GM18951 (cell line): ENCODE measurements around the gene SIK2.

Experiments
- POLR2A ChIP-seq: IDR thresholded peaks from 4 replicates; pipeline ENCODE4 v1.6.1; 2011; ENCODE audit warnings: mild to moderate bottlenecking; ENCODE audit not compliant: insufficient read length, insufficient read depth; ENCODE audit errors: extremely low read depth
- in situ Hi-C: fragments of 300-500 bp; cut with MboI; formaldehyde crosslinking; loops from one replicate; pipeline ENCODE4 v1.12.0; 2022; ENCODE audit warnings: low sequenced_read_pairs, mixed read lengths, inconsistent platforms; ENCODE audit not compliant: unreplicated experiment

Gene SIK2

DNA sequence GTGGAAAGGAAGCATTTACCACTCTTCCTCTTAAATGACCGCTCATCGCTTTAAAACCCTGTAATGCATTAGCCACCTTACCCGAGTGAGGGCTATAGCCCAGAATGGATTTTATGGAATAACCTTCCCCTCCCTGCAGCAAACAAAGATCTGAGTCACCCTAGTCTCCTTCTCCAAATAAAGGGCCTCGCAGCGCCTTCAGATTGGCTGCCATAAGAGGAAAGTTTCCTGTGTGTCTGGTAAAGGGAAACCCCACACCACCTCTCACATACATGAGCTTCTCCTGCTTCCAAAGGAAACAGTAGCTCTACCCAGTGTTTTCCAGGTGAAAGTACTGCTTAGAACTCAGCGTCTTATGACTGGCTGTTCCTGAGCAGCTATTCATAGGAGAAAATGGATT, 116.2 kb downstream of the SIK2 start:
- in situ Hi-C loops, result no loop called here

DNA sequence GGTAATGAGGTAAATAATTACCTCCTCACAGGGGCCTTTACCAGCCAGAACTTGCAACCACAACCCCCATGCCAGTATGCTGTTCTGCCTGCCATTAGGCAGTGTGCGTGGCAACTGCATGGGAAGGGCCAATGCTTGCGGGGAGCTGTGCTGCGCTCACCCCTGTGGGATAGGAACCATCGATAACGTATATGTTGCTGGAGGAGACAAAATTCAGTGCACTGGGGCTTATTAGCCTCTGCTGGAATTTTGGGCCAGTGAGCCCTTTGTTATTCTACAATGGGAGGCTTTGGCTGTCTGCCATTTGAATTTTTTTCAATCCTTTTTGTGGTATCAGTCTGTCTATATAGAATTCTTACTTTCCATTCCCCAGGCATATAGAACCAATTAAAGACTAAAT, 116.6 kb downstream of the SIK2 start:
- in situ Hi-C loops, result no loop called here
- TF ChIP-seq POLR2A, result no peak

More for the DNA sequence above, 116.2 kb downstream of the SIK2 start:
- TF ChIP-seq POLR2A, result no peak

DNA sequence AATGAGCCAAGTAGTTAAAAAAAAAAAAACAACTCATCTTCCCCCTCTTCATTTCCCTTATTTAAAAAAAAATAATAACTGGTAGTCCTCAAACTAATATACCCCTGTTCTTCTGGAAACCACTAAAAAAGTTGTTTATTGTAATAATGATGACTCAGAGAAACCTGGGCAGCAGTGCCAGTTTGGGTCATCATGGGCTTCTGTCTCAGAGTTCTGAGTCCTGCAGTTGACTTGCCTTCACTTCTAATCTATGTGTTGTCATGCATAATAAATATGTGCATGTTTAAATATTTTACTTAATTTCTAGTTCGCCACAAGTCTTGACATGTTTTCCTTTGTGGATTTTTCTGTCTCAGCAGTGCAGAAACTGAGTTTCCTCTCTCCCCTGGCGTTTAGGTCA, 117.1 kb downstream of the SIK2 start:
- no peak for TF ChIP-seq POLR2A
- in situ Hi-C loops, result no loop called here

DNA sequence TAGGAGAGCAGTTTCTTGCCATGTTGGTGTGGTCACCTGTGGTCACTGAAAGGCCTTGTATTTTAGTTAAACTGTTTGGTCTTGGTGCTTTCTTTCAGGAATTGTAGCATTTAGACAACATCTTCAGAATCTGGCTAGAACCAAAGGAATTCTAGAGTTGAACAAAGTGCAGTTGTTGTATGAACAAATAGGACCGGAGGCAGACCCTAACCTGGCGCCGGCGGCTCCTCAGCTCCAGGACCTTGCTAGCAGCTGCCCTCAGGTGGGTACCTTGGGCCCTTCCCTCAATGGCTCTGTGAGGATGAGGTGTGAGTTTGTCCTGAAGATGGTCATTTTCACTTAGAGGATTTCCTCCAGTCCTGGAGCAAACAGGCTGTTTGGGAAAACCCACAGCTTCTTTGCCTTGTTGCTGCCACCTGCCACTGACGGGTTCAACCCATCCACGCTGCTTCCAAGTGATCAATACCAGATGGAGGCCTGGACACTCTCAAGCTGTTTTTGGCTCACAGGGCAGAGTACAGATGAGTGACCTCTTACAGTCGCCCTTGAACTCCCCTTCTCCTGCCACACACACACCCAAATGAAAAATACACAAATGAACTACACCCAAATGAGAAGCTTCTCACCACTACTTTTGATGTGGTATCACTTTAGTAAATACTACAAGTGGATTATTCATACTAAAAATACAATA, 118.7 kb downstream of the SIK2 start:
- TF ChIP-seq POLR2A, result no peak
- in situ Hi-C loops, result no loop called here

DNA sequence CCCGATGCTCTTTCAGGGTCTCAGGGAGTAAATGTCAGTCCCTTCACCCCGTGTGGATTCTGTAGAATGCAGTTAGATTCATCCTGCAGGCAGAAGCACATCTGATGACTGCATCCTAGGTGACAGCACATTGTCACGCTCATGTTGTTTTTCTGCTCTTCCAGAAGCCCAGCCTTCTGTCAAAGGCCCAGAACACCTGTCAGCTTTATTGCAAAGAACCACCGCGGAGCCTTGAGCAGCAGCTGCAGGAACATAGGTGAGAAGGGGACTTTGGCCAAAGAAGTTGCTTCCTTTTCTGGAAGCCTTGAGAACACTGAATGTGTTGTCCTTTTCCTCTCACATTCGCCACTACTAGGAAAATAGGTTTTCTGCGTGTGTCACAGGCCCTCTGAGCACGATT, 120.3 kb downstream of the SIK2 start:
- in situ Hi-C loops, result no loop called here
- no peak for TF ChIP-seq POLR2A

DNA sequence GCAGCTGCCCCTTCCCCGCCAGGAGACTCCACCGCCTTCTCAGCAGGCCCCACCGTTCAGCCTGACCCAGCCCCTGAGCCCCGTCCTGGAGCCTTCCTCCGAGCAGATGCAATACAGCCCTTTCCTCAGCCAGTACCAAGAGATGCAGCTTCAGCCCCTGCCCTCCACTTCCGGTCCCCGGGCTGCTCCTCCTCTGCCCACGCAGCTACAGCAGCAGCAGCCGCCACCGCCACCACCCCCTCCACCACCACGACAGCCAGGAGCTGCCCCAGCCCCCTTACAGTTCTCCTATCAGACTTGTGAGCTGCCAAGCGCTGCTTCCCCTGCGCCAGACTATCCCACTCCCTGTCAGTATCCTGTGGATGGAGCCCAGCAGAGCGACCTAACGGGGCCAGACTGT, 121.3 kb downstream of the SIK2 start:
- no peak for TF ChIP-seq POLR2A
- in situ Hi-C loops, result no loop called here

DNA sequence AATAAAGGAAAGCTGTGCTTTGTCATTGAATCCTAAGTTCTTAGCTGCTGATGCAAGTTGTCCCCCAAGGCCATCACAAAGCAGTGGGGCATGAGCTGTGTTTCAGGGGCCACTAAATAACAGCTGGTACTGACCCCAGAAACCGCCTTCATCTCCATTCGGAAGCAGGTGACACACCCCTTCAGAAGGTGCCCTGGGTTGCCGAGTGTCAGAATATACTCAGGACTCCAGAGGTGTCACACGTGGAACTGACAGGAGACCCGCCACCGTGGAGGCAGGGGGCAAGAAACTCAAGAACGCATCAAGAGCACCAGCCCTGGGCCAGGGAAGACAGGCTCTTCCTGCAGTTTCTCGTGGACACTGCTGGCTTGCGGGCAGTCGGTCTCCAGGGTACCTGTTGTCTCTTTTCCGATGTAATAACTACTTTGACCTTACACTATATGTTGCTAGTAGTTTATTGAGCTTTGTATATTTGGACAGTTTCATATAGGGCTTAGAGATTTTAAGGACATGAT, 122.4 kb downstream of the SIK2 start:
- no peak for TF ChIP-seq POLR2A
- in situ Hi-C loops, result no loop called here

DNA sequence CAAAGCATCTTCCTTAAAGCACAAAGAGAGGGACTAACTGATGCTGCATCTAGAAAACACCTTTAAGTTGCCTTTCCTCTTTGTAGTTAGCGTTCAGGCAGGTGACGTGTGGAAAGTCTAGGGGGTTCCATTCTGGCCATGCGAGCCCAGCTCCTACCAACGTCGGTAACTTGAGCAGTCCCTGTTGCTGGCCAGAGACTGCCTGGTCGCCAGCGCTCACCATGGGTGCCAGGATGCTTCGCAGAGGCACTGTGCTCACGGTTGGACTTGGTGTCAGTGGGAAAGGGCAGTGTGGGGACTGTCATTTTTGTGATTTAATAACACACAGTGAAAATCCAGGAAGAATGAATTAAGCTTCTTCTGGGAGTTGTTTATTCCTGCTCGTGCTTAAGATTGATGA, 123.4 kb downstream of the SIK2 start:
- in situ Hi-C loops, result no loop called here
- no peak for TF ChIP-seq POLR2A

DNA sequence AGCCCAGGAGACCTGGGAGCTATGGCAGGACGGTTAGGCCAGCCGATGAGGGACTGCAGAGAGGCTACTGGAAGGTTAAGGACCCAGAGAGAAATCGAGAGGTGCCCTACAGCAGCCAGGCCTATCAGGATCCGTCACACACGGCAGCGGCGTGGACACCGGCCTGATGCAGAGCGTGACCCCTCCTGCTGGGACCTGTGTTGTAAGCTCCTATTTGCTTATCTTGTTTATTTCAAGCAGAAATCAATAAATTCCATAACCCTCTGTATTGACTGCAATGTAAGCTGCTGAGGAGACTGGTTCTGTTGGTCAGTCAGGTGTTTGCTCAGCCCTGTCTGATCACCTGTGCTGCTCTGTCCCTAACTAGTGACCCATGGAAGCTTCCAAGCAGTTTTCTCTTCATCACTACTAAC, 124.1 kb downstream of the SIK2 start:
- in situ Hi-C loops, result no loop called here
- no peak for TF ChIP-seq POLR2A

DNA sequence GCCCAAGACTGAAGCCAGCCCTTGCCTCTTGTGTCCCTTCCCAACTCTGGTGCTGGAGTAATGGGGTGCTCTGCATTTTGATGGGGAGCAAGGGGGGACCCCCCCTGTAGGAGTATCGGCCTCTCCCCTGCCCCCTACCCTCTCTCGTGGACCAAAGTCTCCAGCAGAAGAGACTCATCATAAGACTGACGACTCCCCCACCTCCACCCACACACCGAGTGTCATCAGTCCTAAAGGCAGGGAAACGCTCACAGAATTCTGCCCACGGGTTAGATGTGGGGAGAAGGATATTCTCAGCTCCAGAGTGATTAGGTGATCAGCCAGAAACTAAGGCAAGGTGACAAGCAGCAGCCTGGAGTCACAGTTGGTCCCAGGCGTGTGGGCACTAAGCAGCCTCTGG, 125.2 kb downstream of the SIK2 start:
- no peak for TF ChIP-seq POLR2A
- in situ Hi-C loops, result no loop called here

DNA sequence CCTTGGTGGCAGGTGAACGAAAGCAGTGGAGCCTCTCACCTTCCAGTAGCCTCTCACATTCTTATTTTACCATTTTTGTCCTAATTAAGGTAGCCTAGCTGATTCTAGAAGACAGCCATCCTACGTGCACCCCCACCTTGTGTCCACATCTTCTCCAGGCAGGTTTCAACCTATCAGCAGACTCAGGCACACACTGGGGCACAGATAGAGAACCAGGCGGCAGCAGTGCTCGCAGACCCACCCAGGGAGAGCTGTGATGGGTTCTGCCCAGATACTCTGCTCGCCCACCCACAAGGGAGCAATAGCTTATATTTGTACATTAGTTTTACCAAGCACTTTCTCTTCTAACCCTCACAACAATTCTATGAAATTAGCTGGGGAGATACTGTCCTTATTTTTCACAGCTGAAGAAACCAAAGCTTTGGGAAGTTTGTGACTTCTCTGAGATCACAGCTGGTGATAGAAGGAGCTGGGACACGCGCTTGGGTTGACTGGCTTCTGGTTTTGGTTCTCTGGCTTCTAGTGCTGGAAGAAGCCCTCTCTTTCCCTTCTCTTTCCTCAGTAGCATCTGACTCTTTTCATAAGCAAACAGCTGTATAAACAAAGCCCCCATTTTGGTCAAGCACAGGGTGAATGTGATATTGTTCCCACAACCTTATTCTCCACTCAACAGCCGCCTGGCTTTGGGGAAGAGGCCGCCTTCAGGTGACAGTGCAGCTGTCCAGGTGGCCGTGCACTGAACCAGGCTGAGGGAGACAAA, 127.0 kb downstream of the SIK2 start:
- in situ Hi-C loops, result no loop called here
- no peak for TF ChIP-seq POLR2A

DNA sequence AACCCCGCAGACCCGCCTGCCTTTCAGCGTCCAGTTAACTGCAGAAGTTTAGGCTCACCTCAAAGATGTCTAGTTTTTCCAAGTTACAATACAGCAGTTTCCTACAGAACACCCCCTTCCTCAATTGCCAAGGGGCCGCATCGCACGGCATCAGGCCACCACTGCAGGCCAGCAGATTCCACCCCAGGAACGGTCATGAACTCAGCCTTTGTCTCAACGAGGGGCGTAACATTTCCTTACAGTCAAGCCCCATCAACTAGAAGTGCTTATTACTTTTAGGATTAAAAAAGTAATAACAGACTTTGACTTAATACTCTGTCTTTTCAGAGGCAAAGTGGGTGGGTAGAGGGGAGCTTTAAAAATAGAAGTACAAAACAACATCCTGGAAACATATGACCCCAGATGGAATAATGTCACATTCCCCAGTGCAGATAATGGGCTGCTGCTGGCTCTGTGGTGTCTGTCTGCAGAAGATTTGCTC, 127.6 kb downstream of the SIK2 start:
- in situ Hi-C loops, result no loop called here
- no peak for TF ChIP-seq POLR2A

DNA sequence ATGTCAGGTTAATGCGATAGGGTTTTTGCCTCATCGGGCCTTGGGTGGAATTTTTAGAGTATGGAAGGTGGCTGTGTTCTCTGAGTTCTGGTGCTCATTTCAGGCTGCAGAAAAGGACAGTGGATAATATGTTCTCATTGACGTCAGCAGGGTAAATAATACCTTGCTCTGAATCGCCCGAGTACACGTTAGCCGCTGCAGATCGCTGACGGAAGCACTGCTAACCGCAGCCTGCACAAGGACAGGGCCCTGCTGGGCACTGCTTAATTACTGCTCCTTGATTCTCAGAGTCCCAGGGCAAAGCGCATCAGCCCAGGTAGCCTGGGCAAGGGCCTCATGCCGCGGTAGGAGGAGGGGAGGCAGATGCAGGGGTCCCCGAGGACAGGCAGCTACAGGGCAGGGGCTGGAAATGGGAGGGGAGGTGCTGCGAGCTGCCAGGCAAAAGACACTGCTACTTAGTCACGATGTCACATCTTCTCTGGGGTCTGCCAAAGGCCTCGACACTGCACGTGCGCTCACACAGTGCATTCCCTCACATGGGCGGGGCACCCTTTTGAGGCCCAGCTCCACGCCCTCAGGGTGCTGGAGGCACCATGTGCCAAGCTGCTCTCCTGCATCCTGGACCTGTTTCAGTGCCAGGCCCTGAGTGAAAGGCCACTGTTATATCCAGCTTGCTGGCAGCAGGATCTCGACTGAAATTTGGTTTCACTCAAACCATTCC, 128.8 kb downstream of the SIK2 start:
- no peak for TF ChIP-seq POLR2A
- in situ Hi-C loops, result no loop called here

DNA sequence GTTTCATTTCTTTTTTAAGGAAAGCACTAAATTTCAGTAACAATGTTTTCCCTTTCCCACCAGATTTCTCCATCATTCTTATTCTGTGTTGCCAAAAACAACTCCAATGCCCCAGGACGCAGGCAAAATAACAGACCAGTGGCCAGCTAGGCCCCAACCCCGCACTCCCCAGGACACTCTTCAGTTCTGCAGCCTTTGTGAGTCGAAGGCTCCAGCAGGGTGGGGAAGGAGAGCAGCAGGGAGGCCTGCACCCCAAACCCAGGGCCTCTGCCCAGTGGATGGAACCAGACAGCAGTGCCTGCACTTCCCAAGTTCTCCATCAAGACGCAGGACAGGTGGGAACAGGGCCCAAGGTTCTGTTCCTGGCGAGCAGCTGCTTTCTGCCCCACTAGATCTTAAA, 129.6 kb downstream of the SIK2 start:
- in situ Hi-C loops, result no loop called here
- no peak for TF ChIP-seq POLR2A

DNA sequence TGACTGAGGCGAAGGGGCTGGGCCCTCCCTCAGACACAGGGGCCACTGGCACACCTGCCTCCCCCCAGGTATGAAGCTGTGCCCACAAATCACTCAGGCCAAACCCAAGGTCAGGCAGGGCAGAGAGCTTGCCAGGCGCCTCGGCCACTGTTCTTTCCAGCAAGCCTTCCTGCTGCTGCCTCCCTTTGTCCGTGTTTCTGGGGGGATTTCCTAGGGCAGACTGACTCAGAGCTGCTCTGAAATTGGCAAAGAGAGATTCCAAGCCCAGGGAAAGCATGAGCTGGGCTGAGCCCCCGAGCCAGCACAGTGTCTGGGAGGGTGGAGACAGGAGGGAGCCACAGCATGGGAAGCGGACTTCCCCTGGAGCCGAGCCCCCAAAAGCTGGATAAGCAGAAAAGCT, 130.8 kb downstream of the SIK2 start:
- no peak for TF ChIP-seq POLR2A
- in situ Hi-C loops, result no loop called here
